ENCODE measurements around the gene THSD4.
"Not testable (repeated sequence)": the region's sequence is repeated elsewhere in the genome, so short reads cannot be mapped to it uniquely, and the experiment has no call there.

Gene THSD4

GRCh38 chr15:71230303-71230702 is 115.0 kb downstream of the THSD4 start:
- no peak for DNase-seq

- no peak for DNase-seq
Observed at GRCh38 chr15:71231758-71232157, 116.5 kb downstream of the THSD4 start.

GRCh38 chr15:71232411-71232810 is 117.1 kb downstream of the THSD4 start:
- DNase-seq: no peak

GRCh38 chr15:71237456-71238188 is 122.4 kb downstream of the THSD4 start:
- DNase-seq: peak in 1 of 3 experiments; percentile 40

GRCh38 chr15:71238926-71239325 is 123.7 kb downstream of the THSD4 start:
- no peak for DNase-seq

- peak in 1 of 3 experiments; percentile 28 for DNase-seq
Observed at GRCh38 chr15:71239592-71240364, 124.5 kb downstream of the THSD4 start.

DNA sequence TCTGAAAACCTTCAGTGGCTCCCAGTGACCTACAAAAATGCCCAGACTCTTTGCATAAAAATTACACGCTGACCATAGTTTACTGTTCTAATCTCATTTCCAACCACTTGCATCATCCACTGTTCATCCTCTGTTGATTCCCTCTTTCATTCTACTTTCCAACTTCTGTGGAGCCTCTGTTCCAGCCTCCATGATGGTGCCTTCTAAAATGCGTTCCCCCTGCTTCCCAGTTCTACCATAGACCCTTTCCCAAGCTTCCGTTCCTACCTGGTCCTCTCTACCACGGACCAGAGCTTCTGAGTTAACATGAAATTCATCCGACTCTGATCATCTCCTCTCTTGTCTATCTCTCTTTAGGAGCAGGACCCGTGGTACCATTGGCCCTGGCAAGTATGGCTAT is 127.0 kb downstream of the THSD4 start:
- DNase-seq: no peak

DNA sequence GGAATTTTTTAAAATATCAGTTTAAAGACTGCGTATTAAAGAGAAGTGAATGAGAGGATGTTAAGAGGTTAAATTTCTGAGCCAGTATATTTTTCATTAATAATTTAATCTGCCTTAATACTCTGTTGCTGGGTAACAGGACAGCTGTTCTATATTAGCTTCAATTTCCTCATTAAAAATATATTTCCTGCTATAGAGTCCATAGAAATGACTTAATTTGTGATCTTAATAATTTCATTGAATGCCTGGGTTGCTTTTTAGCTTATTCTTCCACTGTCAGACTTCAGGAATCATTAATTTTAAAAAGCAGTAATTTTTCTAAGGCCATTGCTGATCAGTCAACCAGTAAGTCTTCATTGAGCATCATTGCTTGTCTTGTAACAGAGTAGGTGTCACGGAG is 129.0 kb downstream of the THSD4 start:
- DNase-seq: no peak

DNA sequence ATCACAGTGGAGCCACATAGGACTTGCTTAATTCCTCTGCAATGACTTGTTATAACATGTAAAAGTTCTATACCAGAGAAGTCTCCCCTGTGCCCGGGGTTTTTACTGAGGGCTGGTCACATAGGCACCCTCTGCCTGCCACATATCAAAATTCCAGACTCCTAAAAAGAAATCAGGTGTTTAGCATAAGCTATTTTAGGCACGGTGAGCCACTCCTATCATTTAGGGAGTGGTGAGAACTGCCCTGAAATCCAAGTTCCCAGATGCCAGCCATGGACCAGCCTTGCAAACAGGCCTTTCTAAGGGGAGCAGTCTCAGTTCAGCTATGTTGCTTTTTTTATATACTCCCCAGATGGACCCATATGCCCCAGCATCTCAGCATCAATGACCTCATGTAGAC is 130.3 kb downstream of the THSD4 start:
- DNase-seq: no peak

DNA sequence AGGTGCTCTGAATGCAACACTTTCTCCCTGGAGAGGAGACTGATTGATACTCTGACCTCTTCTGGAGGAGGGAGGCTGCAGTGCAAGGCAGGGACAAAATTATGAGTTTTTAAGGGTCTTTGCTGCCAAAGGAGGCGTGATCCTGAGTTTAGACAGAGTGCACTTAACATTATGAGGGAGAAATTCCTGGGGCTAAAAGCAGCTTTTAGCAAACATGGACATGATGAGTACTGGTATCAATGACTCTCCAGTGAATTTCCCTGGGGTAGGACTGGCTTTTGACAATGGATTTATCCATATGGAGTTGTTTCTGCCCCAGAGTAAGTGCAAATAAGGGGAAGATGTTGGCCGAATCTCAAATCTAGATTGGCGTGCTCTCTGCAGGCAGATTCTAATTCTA is 133.1 kb downstream of the THSD4 start:
- peak in 1 of 3 experiments; percentile 22 for DNase-seq

GRCh38 chr15:71249986-71250385 is 134.7 kb downstream of the THSD4 start:
- DNase-seq: no peak

GRCh38 chr15:71250936-71251583 is 135.8 kb downstream of the THSD4 start:
- DNase-seq: peak in 2 of 3 experiments; percentile 13 to 47

DNA sequence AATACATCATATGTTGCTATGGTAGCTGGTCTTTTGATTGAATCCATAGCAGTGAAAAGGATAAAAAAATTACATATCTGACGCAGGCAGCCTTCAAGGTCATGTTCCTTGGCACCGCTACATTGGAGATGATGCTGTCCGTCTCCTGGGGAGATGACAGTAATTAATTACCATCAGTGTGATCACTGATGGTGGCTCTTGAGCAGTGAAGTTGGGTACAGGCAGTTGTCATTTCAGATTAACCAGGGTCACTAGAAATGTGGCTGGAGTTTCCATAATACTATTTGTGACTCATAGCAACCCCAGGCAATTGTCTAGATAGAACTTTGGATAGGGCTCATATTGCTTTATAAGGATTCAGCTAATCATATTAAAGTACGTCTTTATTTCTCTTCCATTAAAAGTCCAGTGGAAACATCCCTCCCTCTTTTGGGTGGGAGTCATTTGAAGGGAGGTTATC is 136.3 kb downstream of the THSD4 start:
- no peak for DNase-seq

- DNase-seq: no peak
Observed at GRCh38 chr15:71252044-71252739, 136.9 kb downstream of the THSD4 start.

- DNase-seq: no peak
Observed at GRCh38 chr15:71252740-71253047, 137.4 kb downstream of the THSD4 start.

DNA sequence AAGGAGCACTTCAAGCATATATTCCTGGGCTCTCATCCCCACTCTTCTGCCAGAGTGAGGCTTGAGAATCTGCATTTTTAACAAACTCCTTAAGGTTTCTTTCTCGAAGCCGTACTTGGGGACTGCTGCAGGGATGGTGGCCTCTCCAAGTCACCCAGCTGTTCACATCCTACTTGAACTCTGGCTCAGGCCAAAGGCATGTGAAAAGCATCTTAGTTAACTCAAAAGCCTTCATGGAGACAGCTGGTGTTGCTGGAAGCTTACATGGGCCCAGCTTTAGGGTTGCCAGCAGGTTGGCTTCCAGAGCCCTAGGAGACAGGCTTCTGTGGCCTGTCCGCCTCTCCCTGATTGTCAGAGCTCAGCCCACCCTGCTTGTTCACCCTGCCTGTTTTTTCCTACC is 139.2 kb downstream of the THSD4 start:
- DNase-seq: no peak

GRCh38 chr15:71256934-71257664 is 141.8 kb downstream of the THSD4 start:
- DNase-seq: no peak

DNA sequence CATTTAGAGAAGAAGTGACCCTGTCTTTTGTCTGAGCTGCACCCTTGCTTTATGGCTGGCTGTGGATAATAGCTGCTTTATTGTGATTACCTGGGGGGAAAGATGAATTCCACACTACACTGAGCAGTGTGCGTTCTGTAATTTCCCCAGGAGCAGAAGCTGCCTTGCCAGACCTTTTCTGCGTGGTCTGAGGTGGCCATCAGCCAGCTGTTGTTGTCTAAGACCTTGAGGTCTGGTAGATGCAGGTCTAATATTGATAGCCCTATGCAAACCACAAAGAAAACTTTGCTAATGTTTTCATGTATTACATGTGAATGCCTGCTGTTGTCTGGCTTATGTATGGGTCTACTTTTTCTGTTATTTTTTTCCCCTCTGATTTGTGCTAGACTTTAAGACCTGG is 144.6 kb downstream of the THSD4 start:
- DNase-seq: no peak

DNA sequence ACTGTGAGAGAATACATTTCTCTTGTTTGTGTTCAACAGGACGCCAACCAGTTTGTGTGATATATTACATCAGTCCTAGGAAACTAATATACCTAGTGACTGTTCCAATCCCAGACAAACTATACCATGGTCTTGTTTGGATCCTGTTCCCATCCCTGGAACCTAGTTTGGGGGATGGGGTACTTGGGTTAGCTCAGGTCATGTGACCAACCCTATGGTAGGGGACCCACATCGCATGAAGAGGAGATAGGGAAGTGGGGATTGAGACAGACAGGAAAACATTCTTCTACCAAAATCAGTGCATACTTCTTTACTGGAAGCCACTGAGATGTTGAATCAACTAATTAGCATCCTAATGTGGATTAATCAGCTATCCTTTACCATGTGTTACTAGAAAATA is 146.1 kb downstream of the THSD4 start:
- DNase-seq: no peak

- DNase-seq: no peak
Observed at GRCh38 chr15:71261909-71262308, 146.6 kb downstream of the THSD4 start.

- DNase-seq: no peak
Observed at GRCh38 chr15:71262599-71262998, 147.3 kb downstream of the THSD4 start.

- not testable (repeated sequence) for DNase-seq
Observed at GRCh38 chr15:71265606-71266005, 150.3 kb downstream of the THSD4 start.

DNA sequence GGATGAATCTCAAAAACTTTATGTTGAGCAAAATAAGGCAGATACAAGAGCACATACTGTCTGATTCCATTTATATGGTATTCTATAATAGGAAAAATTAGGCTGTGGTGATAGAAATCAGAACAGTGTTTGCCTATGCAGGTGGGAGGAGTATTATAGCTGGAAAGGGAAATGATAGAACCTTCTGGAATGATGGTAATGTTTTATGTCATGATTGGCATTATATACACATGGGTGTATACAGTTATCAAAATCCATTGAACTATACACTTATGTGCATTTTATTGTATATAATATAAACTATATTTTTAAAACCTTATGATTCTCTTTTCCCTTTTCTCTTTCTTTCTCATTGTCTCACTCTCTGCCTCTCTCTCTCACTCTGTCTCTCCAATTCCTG is 156.1 kb downstream of the THSD4 start:
- no peak for DNase-seq
